HepG2 (cell line): ENCODE measurements around the gene AXIN2. TPM values are rescaled to one million over a fixed set of nuclear protein-coding genes. Genes with fewer than 3 reads are reported as not detected.

Source experiments
- ATAC-seq: fragments of 200-7000 bp; cut with Tn5 transposase; 3 replicates; pipeline ENCODE4 v1.9.1; 2020; ENCODE audit warnings: mild to moderate bottlenecking, moderate library complexity
- BruUV-seq: library from RNA; stranded (reverse); fragments of 400-500 nt; replicated peaks from 2 replicates; lab custom pipeline; 2021; lab: Mats Ljungman, UMichigan
- CTCF ChIA-PET: fragments of 300-600 bp; formaldehyde crosslinking; extraction: SDS; loops from one replicate; lab custom pipeline; 2021; ENCODE audit warnings: low total read pairs, inconsistent platforms, low intra/inter-chr PET ratio; lab: Yijun Ruan, JAX
- POLR2A ChIA-PET: fragments of 350-600 bp; sonication (Branson Sonifier 250); formaldehyde crosslinking; loops from one replicate; lab custom pipeline; 2020; ENCODE audit warnings: antibody characterized with exemption, inconsistent platforms; lab: Yijun Ruan, JAX
- DNase-seq: peaks from one replicate; pipeline ENCODE4 v3.0.0-alpha.2; 2015; ENCODE audit warnings: low spot score
- FAIRE-seq: peaks from 3 replicates; lab custom pipeline; 2011; peaks lifted over from hg19 to GRCh38; lab: Jason Lieb, UNC
- H2AFZ ChIP-seq: one replicate; pipeline ENCODE4 v1.6.1; 2011; ENCODE audit warnings: low read length, inconsistent platforms
- H3K27ac ChIP-seq: fragments of 300-600 bp; 3 replicates; pipeline ENCODE4 v1.8.0; 2011; ENCODE audit warnings: mixed run types, mild to moderate bottlenecking, mixed read lengths, low read length, inconsistent platforms; ENCODE audit not compliant: insufficient read depth; ENCODE audit errors: extremely low read length
- H3K27me3 ChIP-seq, 2 experiments: fragments of 200-600 bp in 1 of 2; 2 replicates in 1 of 2; 3 replicates in 1 of 2; pipeline versions ENCODE4 v1.6.0 to v1.8.0; 2011; ENCODE audit warnings: low read length in 2 of 2, mild to moderate bottlenecking in 2 of 2, moderate library complexity in 2 of 2, inconsistent platforms in 1 of 2; ENCODE audit not compliant: insufficient read depth in 2 of 2, control insufficient read depth in 1 of 2
- H3K36me3 ChIP-seq, 2 experiments: fragments of 200-600 bp in 1 of 2; replicated peaks in 1 of 2; 2 replicates in 1 of 2; 3 replicates in 1 of 2; pipeline versions ENCODE4 v1.5.1 to v1.8.0; 2011; ENCODE audit warnings: low read length in 2 of 2, inconsistent platforms in 1 of 2; ENCODE audit not compliant: insufficient read depth in 2 of 2, control insufficient read depth in 1 of 2
- H3K4me1 ChIP-seq: 2 replicates; pipeline ENCODE4 v1.5.1; 2012; ENCODE audit warnings: low read length, inconsistent platforms; ENCODE audit not compliant: insufficient read depth
- H3K4me2 ChIP-seq: 2 replicates; pipeline ENCODE4 v1.6.0; 2011; ENCODE audit warnings: low read depth, low read length, inconsistent platforms
- H3K4me3 ChIP-seq, 3 experiments: fragments of 200-600 bp in 1 of 3; sonication (generic), shearing (Covaris generic) in 1 of 3; replicated peaks in 1 of 3; 2 replicates each; pipeline ENCODE4 v1.5.1; 2011 to 2016; ENCODE audit warnings: low read length in 3 of 3, inconsistent platforms in 2 of 3, low read depth in 2 of 3, mild to moderate bottlenecking in 2 of 3, control low read depth in 1 of 3, mixed read lengths in 1 of 3; ENCODE audit not compliant: insufficient read depth in 1 of 3
- H3K79me2 ChIP-seq: one replicate; pipeline ENCODE4 v1.6.1; 2011; ENCODE audit warnings: low read length, inconsistent platforms; ENCODE audit not compliant: insufficient read depth
- H3K9ac ChIP-seq: 2 replicates; pipeline ENCODE4 v1.6.0; 2011; ENCODE audit warnings: mild to moderate bottlenecking, low read depth, low read length, inconsistent platforms; ENCODE audit not compliant: insufficient read depth
- H3K9me3 ChIP-seq: 2 replicates; pipeline ENCODE4 v1.5.1; 2012; ENCODE audit warnings: mild to moderate bottlenecking, low read length
- H4K20me1 ChIP-seq: 2 replicates; pipeline ENCODE4 v1.6.0; 2011; ENCODE audit warnings: inconsistent platforms, mild to moderate bottlenecking, low read length, moderate library complexity; ENCODE audit not compliant: insufficient read depth
- CC2D1A ChIP-seq: sonication (generic); formaldehyde crosslinking; IDR thresholded peaks from 2 replicates; pipeline ENCODE4 v1.8.1; 2023; ENCODE audit warnings: mild to moderate bottlenecking, missing genetic modification reagents
- EHMT2 ChIP-seq: fragments of 200-600 bp; sonication (generic); IDR thresholded peaks from 2 replicates; pipeline ENCODE4 v1.7.0; 2017; ENCODE audit warnings: antibody characterized with exemption, low read depth, low read length, borderline replicate concordance
- ELF3 ChIP-seq: IDR thresholded peaks from 2 replicates; pipeline ENCODE4 v1.6.1; 2016; ENCODE audit warnings: missing genetic modification reagents, missing compliant biosample characterization
- FOXA1 ChIP-seq, 2 experiments: fragments of 450-650 bp in 1 of 2; sonication (generic) in 1 of 2; formaldehyde crosslinking in 1 of 2; IDR thresholded peaks; 2 replicates each; pipeline versions ENCODE4 v1.4.0 to v1.6.1; 2016 to 2020; ENCODE audit warnings: missing genetic modification reagents in 1 of 2
- GTF2F1 ChIP-seq: fragments of 150-350 bp; IDR thresholded peaks from 2 replicates; pipeline ENCODE4 v1.6.1; 2014; ENCODE audit warnings: low read length
- MTF1 ChIP-seq: sonication (generic); formaldehyde crosslinking; IDR thresholded peaks from 2 replicates; pipeline ENCODE4 v1.5.0; 2020; ENCODE audit warnings: missing genetic modification reagents
- PCBP2 ChIP-seq: fragments of 200-400 bp; formaldehyde crosslinking; optimal IDR thresholded peaks from 2 replicates; pipeline ENCODE3; 2018; ENCODE audit warnings: low read length, low read depth; ENCODE audit not compliant: poor library complexity, severe bottlenecking
- SOX13 ChIP-seq, 3 experiments: fragments of 450-650 bp in 1 of 3; sonication (generic) in 1 of 3; formaldehyde crosslinking in 1 of 3; IDR thresholded peaks in 2 of 3; conservative IDR thresholded peaks in 1 of 3; 2 replicates each; pipeline versions ENCODE4 v1.5.0 to v1.6.1; 2016 to 2020; ENCODE audit warnings: antibody characterized with exemption in 1 of 3, mild to moderate bottlenecking in 1 of 3, missing compliant biosample characterization in 1 of 3, missing genetic modification reagents in 1 of 3, moderate library complexity in 1 of 3
- TGIF2 ChIP-seq: IDR thresholded peaks from 2 replicates; pipeline ENCODE4 v1.6.1; 2016; ENCODE audit warnings: control low read depth, missing compliant biosample characterization
- ZBTB7A ChIP-seq: sonication (generic); formaldehyde crosslinking; IDR thresholded peaks from 2 replicates; pipeline ENCODE4 v1.8.0; 2022; ENCODE audit warnings: mild to moderate bottlenecking, missing genetic modification reagents
- ZNF136 ChIP-seq: sonication (generic); formaldehyde crosslinking; IDR thresholded peaks from 2 replicates; pipeline ENCODE4 v1.8.1; 2022; ENCODE audit warnings: low read depth, mild to moderate bottlenecking, moderate library complexity, missing genetic modification reagents
- ZNF20 ChIP-seq: sonication (generic); formaldehyde crosslinking; IDR thresholded peaks from 2 replicates; pipeline ENCODE4 v1.4.0; 2020; ENCODE audit warnings: mild to moderate bottlenecking, moderate library complexity, missing genetic modification reagents
- ZNF282 ChIP-seq: fragments of 450-650 bp; IDR thresholded peaks from 2 replicates; pipeline ENCODE4 v1.6.1; 2018; ENCODE audit not compliant: partially characterized antibody
- ZNF496 ChIP-seq: sonication (generic); formaldehyde crosslinking; IDR thresholded peaks from 2 replicates; pipeline ENCODE4 v1.8.1; 2023; ENCODE audit warnings: mild to moderate bottlenecking, moderate library complexity, missing genetic modification reagents; ENCODE audit not compliant: insufficient replicate concordance
- ZNF564 ChIP-seq: sonication (generic); formaldehyde crosslinking; IDR thresholded peaks from 2 replicates; pipeline ENCODE4 v1.8.1; 2023; ENCODE audit warnings: mild to moderate bottlenecking, missing genetic modification reagents
- WGBS: methylation state at CpG from one replicate; pipeline ENCODE4 v1.1.6; 2017; ENCODE audit warnings: low lambda C conversion rate; 5-methylcytosine and 5-hydroxymethylcytosine counted together
- in situ Hi-C: cut with HindIII; loops from 2 replicates; pipeline ENCODE4 v1.10.0; 2017; ENCODE audit warnings: low pct_unique_long_range_greater_than_20kb; ENCODE audit not compliant: extremely low pct_ligation_motif_present
- intact Hi-C: fragments of 100-400 bp; cut with micrococcal nuclease; formaldehyde crosslinking; loops from one replicate; pipeline ENCODE4 v1.10.0; 2022; ENCODE audit not compliant: unreplicated experiment
- polyA plus RNA-seq, 8 experiments: library from polyadenylated mRNA; depleted of rRNA in 3 of 8; stranded (reverse) in 7 of 8; unstranded in 1 of 8; fragments of >200 nt; fragmentation: Illumina TruSeq in 4 of 8; extraction: Trizol in 4 of 8; gene quantifications; 2 replicates each; pipeline versions ENCODE4 v1.2.1 to v1.2.3, GENCODE V29; 2011 to 2016; ENCODE audit warnings: low read depth in 4 of 8, missing spikeins in 1 of 8, mixed read lengths in 1 of 8; ENCODE audit not compliant: insufficient read depth in 1 of 8
- total RNA-seq, 5 experiments: library from RNA; depleted of rRNA; stranded (reverse); fragments of >200 nt; fragmentation: Illumina TruSeq; extraction: Trizol; gene quantifications; 2 replicates each; pipeline ENCODE4 v1.2.3, GENCODE V29; 2016; ENCODE audit warnings: low read depth in 1 of 5
- TF ChIP-seq, protein P1 (sequence below): sonication (generic); formaldehyde crosslinking; IDR thresholded peaks from 2 replicates; pipeline ENCODE4 v1.9.0; 2021; ENCODE audit warnings: missing genetic modification reagents, mild to moderate bottlenecking, borderline replicate concordance
- TF ChIP-seq, protein P2 (sequence below): sonication (generic); formaldehyde crosslinking; IDR thresholded peaks from 2 replicates; pipeline ENCODE4 v1.4.0; 2020; ENCODE audit warnings: missing genetic modification reagents, mild to moderate bottlenecking, borderline replicate concordance
- TF ChIP-seq, protein P3 (sequence below): sonication (generic); formaldehyde crosslinking; IDR thresholded peaks from 2 replicates; pipeline ENCODE4 v1.5.1; 2020; ENCODE audit warnings: missing genetic modification reagents, mild to moderate bottlenecking, borderline replicate concordance

The AXIN2 gene
- total and polyA plus RNA-seq, 2 of the 13 experiments (the other 11 are each of a cell fraction or from before 2014, with no cell fraction given): 58.6 to 63.4 TPM

- no peak for TF ChIP-seq ZNF496
Observed at GRCh38 chr17:65568918-65569317, 7.5 kb upstream of the AXIN2 start (continued).

DNA sequence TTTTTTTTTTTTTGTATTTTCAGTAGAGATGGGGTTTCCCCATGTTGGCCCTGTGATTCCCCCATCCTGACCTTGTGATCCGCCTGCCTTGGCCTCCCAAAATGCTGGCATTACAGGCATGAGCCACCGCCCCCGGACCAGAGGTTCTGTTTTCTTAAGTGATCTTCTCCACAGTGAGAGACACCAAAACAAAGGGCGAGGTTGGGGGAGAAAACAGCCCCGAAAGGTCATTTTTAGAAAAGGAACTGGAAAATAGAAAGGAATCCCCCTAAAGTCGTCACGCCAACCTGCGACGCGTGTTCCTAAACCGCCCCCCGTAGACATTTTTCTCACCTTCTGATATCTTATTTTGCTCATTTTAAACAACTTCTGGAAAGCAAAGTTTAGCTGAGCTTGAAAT, 6.1 kb upstream of the AXIN2 start:
- DNase-seq: no peak
- Histone ChIP-seq H2AFZ (no peak overlapping the region), H3K79me2 (no peaks in the 10 kb centered on the region), H3K9ac (no peak overlapping the region), H3K36me3 (no peaks in the 10 kb centered on the region), H3K9me3 (no peaks in the 10 kb centered on the region), H3K4me1 (peaks cover 42% of the 10 kb centered on the region), H3K27ac (no peak overlapping the region), H4K20me1 (no peaks in the 10 kb centered on the region), H3K4me3 (no peak overlapping the region), H3K27me3 (no peaks in the 10 kb centered on the region), H3K4me2 (no peak overlapping the region)
- intact Hi-C loops: no loop called here
- ATAC-seq: no peak
- FAIRE-seq: no peak
- TF ChIP-seq EHMT2 (no peak), ZBTB7A (CRISPR knock-in tag) (no peak), ZNF282 (no peak), CC2D1A (CRISPR knock-in tag) (no peak), ELF3 (CRISPR knock-in tag) (no peak), PCBP2 (no peak), ZNF20 (CRISPR knock-in tag) (no peak), MTF1 (CRISPR knock-in tag) (no peak), SOX13 (IDR thresholded peaks at IDR 0.05) (no peak), SOX13 (CRISPR knock-in tag; conservative IDR thresholded peaks at IDR 0.05 in 1 of 2, IDR thresholded peaks at IDR 0.05 in 1 of 2) (no peak), ZNF136 (no peak), FOXA1 (IDR thresholded peaks at IDR 0.05) (no peak), FOXA1 (CRISPR knock-in tag; IDR thresholded peaks at IDR 0.05) (no peak), GTF2F1 (no peak), TGIF2 (no peak), ZNF564 (CRISPR knock-in tag) (no peak)
- TF ChIP-seq, protein P1, sequence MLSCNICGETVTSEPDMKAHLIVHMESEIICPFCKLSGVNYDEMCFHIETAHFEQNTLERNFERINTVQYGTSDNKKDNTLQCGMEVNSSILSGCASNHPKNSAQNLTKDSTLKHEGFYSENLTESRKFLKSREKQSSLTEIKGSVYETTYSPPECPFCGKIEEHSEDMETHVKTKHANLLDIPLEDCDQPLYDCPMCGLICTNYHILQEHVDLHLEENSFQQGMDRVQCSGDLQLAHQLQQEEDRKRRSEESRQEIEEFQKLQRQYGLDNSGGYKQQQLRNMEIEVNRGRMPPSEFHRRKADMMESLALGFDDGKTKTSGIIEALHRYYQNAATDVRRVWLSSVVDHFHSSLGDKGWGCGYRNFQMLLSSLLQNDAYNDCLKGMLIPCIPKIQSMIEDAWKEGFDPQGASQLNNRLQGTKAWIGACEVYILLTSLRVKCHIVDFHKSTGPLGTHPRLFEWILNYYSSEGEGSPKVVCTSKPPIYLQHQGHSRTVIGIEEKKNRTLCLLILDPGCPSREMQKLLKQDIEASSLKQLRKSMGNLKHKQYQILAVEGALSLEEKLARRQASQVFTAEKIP (CRISPR knock-in tag): no peak
- TF ChIP-seq, protein P2, sequence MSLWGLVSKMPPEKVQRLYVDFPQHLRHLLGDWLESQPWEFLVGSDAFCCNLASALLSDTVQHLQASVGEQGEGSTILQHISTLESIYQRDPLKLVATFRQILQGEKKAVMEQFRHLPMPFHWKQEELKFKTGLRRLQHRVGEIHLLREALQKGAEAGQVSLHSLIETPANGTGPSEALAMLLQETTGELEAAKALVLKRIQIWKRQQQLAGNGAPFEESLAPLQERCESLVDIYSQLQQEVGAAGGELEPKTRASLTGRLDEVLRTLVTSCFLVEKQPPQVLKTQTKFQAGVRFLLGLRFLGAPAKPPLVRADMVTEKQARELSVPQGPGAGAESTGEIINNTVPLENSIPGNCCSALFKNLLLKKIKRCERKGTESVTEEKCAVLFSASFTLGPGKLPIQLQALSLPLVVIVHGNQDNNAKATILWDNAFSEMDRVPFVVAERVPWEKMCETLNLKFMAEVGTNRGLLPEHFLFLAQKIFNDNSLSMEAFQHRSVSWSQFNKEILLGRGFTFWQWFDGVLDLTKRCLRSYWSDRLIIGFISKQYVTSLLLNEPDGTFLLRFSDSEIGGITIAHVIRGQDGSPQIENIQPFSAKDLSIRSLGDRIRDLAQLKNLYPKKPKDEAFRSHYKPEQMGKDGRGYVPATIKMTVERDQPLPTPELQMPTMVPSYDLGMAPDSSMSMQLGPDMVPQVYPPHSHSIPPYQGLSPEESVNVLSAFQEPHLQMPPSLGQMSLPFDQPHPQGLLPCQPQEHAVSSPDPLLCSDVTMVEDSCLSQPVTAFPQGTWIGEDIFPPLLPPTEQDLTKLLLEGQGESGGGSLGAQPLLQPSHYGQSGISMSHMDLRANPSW (CRISPR knock-in tag): no peak
- TF ChIP-seq, protein P3, sequence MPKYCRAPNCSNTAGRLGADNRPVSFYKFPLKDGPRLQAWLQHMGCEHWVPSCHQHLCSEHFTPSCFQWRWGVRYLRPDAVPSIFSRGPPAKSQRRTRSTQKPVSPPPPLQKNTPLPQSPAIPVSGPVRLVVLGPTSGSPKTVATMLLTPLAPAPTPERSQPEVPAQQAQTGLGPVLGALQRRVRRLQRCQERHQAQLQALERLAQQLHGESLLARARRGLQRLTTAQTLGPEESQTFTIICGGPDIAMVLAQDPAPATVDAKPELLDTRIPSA (CRISPR knock-in tag): no peak
- POLR2A ChIA-PET: interaction anchor here (1.5 kb wide), 1 partner anchor 8 kb away, joined by 3 read pairs; no protein-coding TSS in a partner anchor
- WGBS: 91% methylated on average over 12 of the region's 12 CpGs
- in situ Hi-C loops: no loop called here
- CTCF ChIA-PET: no interaction called here
- no TSS peak for BruUV-seq
